Lower leg skin (tissue), 3 donors: ENCODE measurements around the gene UGT1A6.

Experiments used
- POLR2A ChIP-seq, 2 donors: fragments of 450-650 bp; IDR thresholded peaks; one replicate each; pipeline ENCODE4 v1.6.1; 2016 to 2017; ENCODE audit warnings: antibody characterized with exemption in 2 of 2, mild to moderate bottlenecking in 1 of 2, moderate library complexity in 1 of 2
- TF ChIP-seq, protein P1 (sequence below), 3 donors: fragments of 450-650 bp; IDR thresholded peaks; one replicate each; pipeline ENCODE4 v1.5.1; 2016; ENCODE audit warnings: antibody characterized with exemption in 3 of 3, mild to moderate bottlenecking in 3 of 3, moderate library complexity in 2 of 3

- TF ChIP-seq, protein P1, sequence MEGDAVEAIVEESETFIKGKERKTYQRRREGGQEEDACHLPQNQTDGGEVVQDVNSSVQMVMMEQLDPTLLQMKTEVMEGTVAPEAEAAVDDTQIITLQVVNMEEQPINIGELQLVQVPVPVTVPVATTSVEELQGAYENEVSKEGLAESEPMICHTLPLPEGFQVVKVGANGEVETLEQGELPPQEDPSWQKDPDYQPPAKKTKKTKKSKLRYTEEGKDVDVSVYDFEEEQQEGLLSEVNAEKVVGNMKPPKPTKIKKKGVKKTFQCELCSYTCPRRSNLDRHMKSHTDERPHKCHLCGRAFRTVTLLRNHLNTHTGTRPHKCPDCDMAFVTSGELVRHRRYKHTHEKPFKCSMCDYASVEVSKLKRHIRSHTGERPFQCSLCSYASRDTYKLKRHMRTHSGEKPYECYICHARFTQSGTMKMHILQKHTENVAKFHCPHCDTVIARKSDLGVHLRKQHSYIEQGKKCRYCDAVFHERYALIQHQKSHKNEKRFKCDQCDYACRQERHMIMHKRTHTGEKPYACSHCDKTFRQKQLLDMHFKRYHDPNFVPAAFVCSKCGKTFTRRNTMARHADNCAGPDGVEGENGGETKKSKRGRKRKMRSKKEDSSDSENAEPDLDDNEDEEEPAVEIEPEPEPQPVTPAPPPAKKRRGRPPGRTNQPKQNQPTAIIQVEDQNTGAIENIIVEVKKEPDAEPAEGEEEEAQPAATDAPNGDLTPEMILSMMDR (IDR thresholded peaks at IDR 0.05) = no peak
- TF ChIP-seq POLR2A (IDR thresholded peaks at IDR 0.05) = no peak
Observed at GRCh38 chr2:233760043-233760442, 67.4 kb downstream of the UGT1A6 start, which contains the start of gene UGT1A1.
